Smooth muscle cell (in vitro differentiated cells): ENCODE data around the gene TWF1. TPM values are rescaled to one million over a fixed set of nuclear protein-coding genes. Genes with fewer than 3 reads are reported as not detected.
"Not testable (repeated sequence)": the region's sequence is repeated elsewhere in the genome, so short reads cannot be mapped to it uniquely, and the experiment has no call there.

Experiments
- DNase-seq: peaks from one replicate; lab custom pipeline; 2025; ENCODE audit not compliant: unreplicated experiment; lab: John Stamatoyannopoulos, UW
- H2AFZ ChIP-seq: fragments of 200-600 bp; sonication (generic); 2 replicates; pipeline ENCODE4 v1.6.0; 2016; ENCODE audit warnings: antibody characterized with exemption, low read depth, mild to moderate bottlenecking
- H3F3A ChIP-seq: fragments of 200-600 bp; sonication (generic); 2 replicates; pipeline ENCODE4 v1.6.0; 2017; ENCODE audit warnings: antibody characterized with exemption, low read depth
- H3K27ac ChIP-seq: fragments of 200-600 bp; sonication (generic); 2 replicates; pipeline ENCODE4 v1.5.1; 2016; ENCODE audit warnings: low read depth, mild to moderate bottlenecking
- H3K27me3 ChIP-seq: fragments of 200-600 bp; sonication (generic); 2 replicates; pipeline ENCODE4 v1.6.1; 2016; ENCODE audit warnings: low read depth, mild to moderate bottlenecking
- H3K36me3 ChIP-seq: fragments of 200-600 bp; sonication (generic); 2 replicates; pipeline ENCODE4 v1.5.1; 2016; ENCODE audit warnings: low read depth
- H3K4me1 ChIP-seq: fragments of 200-600 bp; sonication (generic); 2 replicates; pipeline ENCODE4 v1.5.1; 2016; ENCODE audit warnings: low read depth
- H3K4me2 ChIP-seq: fragments of 200-600 bp; sonication (generic); 2 replicates; pipeline ENCODE4 v1.6.0; 2016; ENCODE audit warnings: mild to moderate bottlenecking
- H3K4me3 ChIP-seq: fragments of 200-600 bp; sonication (generic); 2 replicates; pipeline ENCODE4 v1.5.1; 2016; ENCODE audit warnings: mild to moderate bottlenecking
- H3K79me2 ChIP-seq: fragments of 200-600 bp; sonication (generic); 2 replicates; pipeline ENCODE4 v1.6.0; 2016; ENCODE audit warnings: low read depth, mild to moderate bottlenecking
- H3K9ac ChIP-seq: fragments of 200-600 bp; sonication (generic); 2 replicates; pipeline ENCODE4 v1.6.0; 2016; ENCODE audit warnings: low read depth
- H3K9me3 ChIP-seq: fragments of 200-600 bp; sonication (generic); replicated peaks from 2 replicates; pipeline ENCODE4 v1.5.1; 2016; ENCODE audit warnings: low read depth
- H4K20me1 ChIP-seq: fragments of 200-600 bp; sonication (generic); 2 replicates; pipeline ENCODE4 v1.6.0; 2016; ENCODE audit warnings: low read depth
- CTCF ChIP-seq: fragments of 200-600 bp; sonication (generic); IDR thresholded peaks from 2 replicates; pipeline ENCODE4 v1.5.1; 2017; ENCODE audit warnings: borderline replicate concordance, mild to moderate bottlenecking, antibody characterized with exemption; ENCODE audit not compliant: insufficient read depth, poor library complexity, severe bottlenecking
- WGBS: methylation state at CpG from one replicate; pipeline ENCODE4 v1.1.7; 2016; ENCODE audit warnings: low lambda C conversion rate; 5-methylcytosine and 5-hydroxymethylcytosine counted together
- polyA plus RNA-seq: library from polyadenylated mRNA; unstranded; fragments of >200 nt; fragmentation: Nextera tagmentation; extraction: Ambion mirVana; gene quantifications from 2 replicates; pipeline ENCODE4 v1.2.1, GENCODE V29; 2016
- total RNA-seq: library from RNA; depleted of rRNA; stranded (reverse); fragments of >200 nt; gene quantifications from 2 replicates; pipeline ENCODE4 v1.2.3, GENCODE V29; 2014

Gene TWF1
- 136 and 151 TPM in 2 replicates for total RNA-seq
- 51.8 and 60.1 TPM in 2 replicates for polyA plus RNA-seq

- peak; percentile 15 for TF ChIP-seq CTCF
- 1% methylated on average over 63 of the region's 89 CpGs for WGBS
- DNase-seq = peak; percentile 70
- Histone ChIP-seq H3K79me2 (peaks cover 37% of the 10 kb centered on the region), H3K4me3 (peak within 1 kb of the TSS; percentile 95), H4K20me1 (peaks cover 15% of the 10 kb centered on the region), H3K4me1 (peaks cover 21% of the 10 kb centered on the region), H3K36me3 (peaks cover 5% of the 10 kb centered on the region), H3K9me3 (no peaks in the 10 kb centered on the region), H3K9ac (peak within 1 kb of the TSS; percentile 99), H2AFZ (peak within 1 kb of the TSS; percentile 99), H3K4me2 (peak within 1 kb of the TSS; percentile 92), H3K27ac (peak within 1 kb of the TSS; percentile 99), H3K27me3 (no peaks in the 10 kb centered on the region), H3F3A (peaks cover 4% of the 10 kb centered on the region)
Measured at GRCh38 chr12:43805860-43806736, at the start of gene TWF1. Gene TWF1, minus strand, starts transcription at chr12:43806317. Its CDS starts 72 bp downstream, at chr12:43806245.

- Histone ChIP-seq H3K79me2 (no peaks in the 10 kb centered on the region), H3K9me3 (no peaks in the 10 kb centered on the region), H2AFZ (no peak overlapping the region), H3K4me1 (no peaks in the 10 kb centered on the region), H3K4me2 (no peak overlapping the region), H3K27ac (no peak overlapping the region), H3K36me3 (no peaks in the 10 kb centered on the region), H3F3A (no peaks in the 10 kb centered on the region), H3K27me3 (no peaks in the 10 kb centered on the region), H3K4me3 (no peak overlapping the region), H4K20me1 (no peaks in the 10 kb centered on the region), H3K9ac (no peak overlapping the region)
- 94% methylated on average over 1 of the region's 1 CpG for WGBS
- TF ChIP-seq CTCF = no peak
- DNase-seq = no peak
Measured at GRCh38 chr12:43852744-43853143, 46.6 kb upstream of the TWF1 start.

- Histone ChIP-seq H2AFZ (no peak overlapping the region), H3K9ac (no peak overlapping the region), H3K36me3 (peaks cover 4% of the 10 kb centered on the region), H3K4me3 (no peak overlapping the region), H3K4me1 (no peaks in the 10 kb centered on the region), H3K27ac (peak overlapping the region; percentile 53), H3K79me2 (no peaks in the 10 kb centered on the region), H3K9me3 (no peaks in the 10 kb centered on the region), H4K20me1 (no peaks in the 10 kb centered on the region), H3K4me2 (no peak overlapping the region), H3K27me3 (no peaks in the 10 kb centered on the region), H3F3A (no peaks in the 10 kb centered on the region)
- WGBS = 99% methylated on average over 3 of the region's 3 CpGs
- TF ChIP-seq CTCF = no peak
- no peak for DNase-seq
Measured at GRCh38 chr12:43848786-43849185, 42.7 kb upstream of the TWF1 start.

- no peaks in the 10 kb centered on the region for H3K79me2 ChIP-seq
- DNase-seq = no peak
- no peaks in the 10 kb centered on the region for H3F3A ChIP-seq
- no peaks in the 10 kb centered on the region for H3K4me1 ChIP-seq
- no peak overlapping the region for H3K4me2 ChIP-seq
- no peak overlapping the region for H3K9ac ChIP-seq
- WGBS = 79% methylated on average over 4 of the region's 4 CpGs
- no peak overlapping the region for H2AFZ ChIP-seq
- peak overlapping the region; percentile 53 for H3K27ac ChIP-seq
- H3K4me3 ChIP-seq = no peak overlapping the region
- no peaks in the 10 kb centered on the region for H4K20me1 ChIP-seq
- TF ChIP-seq CTCF = no peak
- H3K27me3 ChIP-seq = no peaks in the 10 kb centered on the region
- no peaks in the 10 kb centered on the region for H3K9me3 ChIP-seq
- peaks cover 4% of the 10 kb centered on the region for H3K36me3 ChIP-seq
Measured at GRCh38 chr12:43848226-43848507, 42.0 kb upstream of the TWF1 start.

GRCh38 chr12:43847425-43848225 lies 41.5 kb upstream of the TWF1 start:
- not testable (repeated sequence) for H3K27me3 ChIP-seq, H4K20me1 ChIP-seq, H3K4me2 ChIP-seq, H3K36me3 ChIP-seq, H3K9me3 ChIP-seq, H3K4me1 ChIP-seq, H3F3A ChIP-seq, H3K4me3 ChIP-seq, H3K79me2 ChIP-seq, H3K9ac ChIP-seq, H2AFZ ChIP-seq, DNase-seq
- peak overlapping the region; percentile 53 for H3K27ac ChIP-seq
- WGBS = 72% methylated on average over 4 of the region's 4 CpGs
